PC-9 (cell line): ENCODE results near the gene WDR53. TPM values are rescaled to one million over a fixed set of nuclear protein-coding genes. Genes with fewer than 3 reads are reported as not detected.

Experiments
- BruUV-seq: library from RNA; stranded (reverse); fragments of 400-500 nt; replicated peaks from 2 replicates; lab custom pipeline; 2021; lab: Mats Ljungman, UMichigan
- CTCF ChIA-PET: fragments of 300-600 bp; sonication (Branson Sonifier 250); formaldehyde crosslinking; loops from one replicate; lab custom pipeline; 2022; ENCODE audit warnings: antibody characterized with exemption; lab: Charles Lee
- POLR2A ChIA-PET: fragments of 300-600 bp; sonication (Branson Sonifier 250); formaldehyde crosslinking; loops from one replicate; lab custom pipeline; 2022; ENCODE audit warnings: antibody characterized with exemption; ENCODE audit not compliant: unreplicated experiment; lab: Charles Lee
- DNase-seq, 2 experiments: peaks; one replicate each; pipeline versions ENCODE4 v3.0.0 to v3.0.0-alpha.2; 2015 to 2022; ENCODE audit warnings: mixed read lengths in 1 of 2
- H2AFZ ChIP-seq: fragments of 200-600 bp; sonication (generic); 2 replicates; pipeline ENCODE4 v1.8.1; 2017; ENCODE audit warnings: antibody characterized with exemption
- H3F3A ChIP-seq: fragments of 200-600 bp; sonication (generic); 2 replicates; pipeline ENCODE4 v1.8.1; 2017; ENCODE audit warnings: antibody characterized with exemption, mild to moderate bottlenecking, low read depth; ENCODE audit not compliant: insufficient read depth
- H3K27ac ChIP-seq: fragments of 200-600 bp; sonication (generic); 2 replicates; pipeline ENCODE4 v1.6.1; 2016; ENCODE audit warnings: mixed run types
- H3K27me3 ChIP-seq: fragments of 200-600 bp; sonication (generic); 2 replicates; pipeline ENCODE4 v1.6.1; 2016; ENCODE audit warnings: low read depth, mixed run types; ENCODE audit not compliant: insufficient read depth
- H3K36me3 ChIP-seq: fragments of 200-600 bp; sonication (generic); 2 replicates; pipeline ENCODE4 v1.6.1; 2016; ENCODE audit warnings: low read depth, mixed run types
- H3K4me1 ChIP-seq: fragments of 200-600 bp; sonication (generic); replicated peaks from 2 replicates; pipeline ENCODE4 v1.6.1; 2016; ENCODE audit warnings: mixed run types; ENCODE audit not compliant: insufficient read depth
- H3K4me2 ChIP-seq: fragments of 200-600 bp; sonication (generic); 2 replicates; pipeline ENCODE4 v1.6.1; 2017; ENCODE audit warnings: mixed run types
- H3K4me3 ChIP-seq: fragments of 200-600 bp; sonication (generic); 2 replicates; pipeline ENCODE4 v1.6.1; 2016; ENCODE audit warnings: mixed run types
- H3K79me2 ChIP-seq: fragments of 200-600 bp; sonication (generic); 2 replicates; pipeline ENCODE4 v1.6.1; 2017; ENCODE audit warnings: low read depth, mixed run types
- H3K9me2 ChIP-seq: fragments of 200-600 bp; sonication (generic); 2 replicates; pipeline ENCODE4 v1.8.1; 2017; ENCODE audit warnings: mild to moderate bottlenecking; ENCODE audit not compliant: insufficient read depth
- H3K9me3 ChIP-seq: fragments of 200-600 bp; sonication (generic); 2 replicates; pipeline ENCODE4 v1.8.1; 2016; ENCODE audit warnings: low read depth; ENCODE audit not compliant: insufficient read depth
- H4K20me1 ChIP-seq: fragments of 200-600 bp; sonication (generic); 2 replicates; pipeline ENCODE4 v1.8.1; 2017; ENCODE audit not compliant: insufficient read depth
- EZH2 ChIP-seq: fragments of 200-600 bp; sonication (generic); IDR thresholded peaks from 2 replicates; pipeline ENCODE4 v1.8.0; 2017; ENCODE audit warnings: antibody characterized with exemption, low read depth
- intact Hi-C: fragments of 100-400 bp; cut with micrococcal nuclease; formaldehyde crosslinking; loops from one replicate; pipeline ENCODE4 v1.10.0; 2022; ENCODE audit not compliant: unreplicated experiment
- total RNA-seq: library from RNA; stranded (reverse); gene quantifications from 2 replicates; pipeline ENCODE4 v1.2.3, GENCODE V29; 2021
- TF ChIP-seq, protein P1 (sequence below): fragments of 200-600 bp; sonication (generic); conservative IDR thresholded peaks from 2 replicates; pipeline ENCODE4 v1.6.1; 2017; ENCODE audit warnings: mixed run types, antibody characterized with exemption, mild to moderate bottlenecking, moderate library complexity

Gene WDR53
- total RNA-seq, 1 experiment from 2014 or later: 34.8 TPM

DNA sequence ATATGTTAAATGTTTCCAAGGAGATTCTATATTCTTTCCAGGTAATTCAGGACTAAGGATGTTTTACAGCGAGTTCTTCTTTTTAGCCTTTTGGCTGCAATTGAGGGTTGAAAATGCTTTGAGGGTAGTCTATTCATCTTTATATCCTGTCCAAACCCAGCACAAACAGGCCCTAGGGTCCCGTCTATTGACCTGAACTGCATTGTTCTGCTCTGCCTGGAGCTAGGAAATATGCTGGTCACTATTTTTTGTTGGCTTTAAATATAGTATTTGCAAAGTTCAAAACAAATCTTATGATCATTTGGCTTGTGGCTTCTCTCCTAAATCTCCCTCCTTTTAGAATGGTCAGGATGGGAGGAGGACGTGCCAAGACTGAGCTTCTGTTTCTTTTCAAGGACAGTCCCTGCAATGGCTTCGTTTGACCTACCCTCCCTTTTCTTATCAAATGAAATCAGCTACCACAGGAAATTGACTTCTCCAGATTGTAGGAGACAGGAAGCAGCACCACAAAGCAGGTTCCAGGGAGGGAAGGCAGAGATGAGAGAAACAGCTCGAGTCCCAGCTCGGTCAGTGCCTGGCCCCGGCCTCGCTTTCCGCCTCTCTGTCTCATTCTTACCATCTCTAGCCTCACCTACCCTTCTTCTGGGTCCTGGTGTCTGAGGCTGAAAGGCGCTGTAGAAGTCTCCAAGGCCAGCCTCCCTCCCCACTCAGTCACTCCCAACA, 43.6 kb upstream of the WDR53 start:
- DNase-seq: peak in 1 of 2 experiments; percentile 33
- Histone ChIP-seq H3K9me2 (no peaks in the 10 kb centered on the region), H3K36me3 (no peaks in the 10 kb centered on the region), H3F3A (peaks cover 12% of the 10 kb centered on the region; the same call in 1 of the 2 replicates), H4K20me1 (no peaks in the 10 kb centered on the region), H3K27me3 (no peaks in the 10 kb centered on the region), H3K27ac (no peak overlapping the region), H2AFZ (no peak overlapping the region; the same call in 1 of the 2 replicates), H3K79me2 (no peaks in the 10 kb centered on the region), H3K4me2 (0 out of 2 replicates have a peak overlapping the region, but pooled peaks have one; percentile 24), H3K9me3 (no peaks in the 10 kb centered on the region), H3K4me3 (no peak overlapping the region), H3K4me1 (peaks cover 28% of the 10 kb centered on the region)
- no TSS peak for BruUV-seq
- CTCF ChIA-PET: interaction anchor here (0.9 to 1.3 kb wide), 3 partner anchors 73 to 358 kb away, joined by 3 to 4 read pairs (median 3); no protein-coding TSS in a partner anchor
- TF ChIP-seq EZH2: no peak
- TF ChIP-seq, protein P1, sequence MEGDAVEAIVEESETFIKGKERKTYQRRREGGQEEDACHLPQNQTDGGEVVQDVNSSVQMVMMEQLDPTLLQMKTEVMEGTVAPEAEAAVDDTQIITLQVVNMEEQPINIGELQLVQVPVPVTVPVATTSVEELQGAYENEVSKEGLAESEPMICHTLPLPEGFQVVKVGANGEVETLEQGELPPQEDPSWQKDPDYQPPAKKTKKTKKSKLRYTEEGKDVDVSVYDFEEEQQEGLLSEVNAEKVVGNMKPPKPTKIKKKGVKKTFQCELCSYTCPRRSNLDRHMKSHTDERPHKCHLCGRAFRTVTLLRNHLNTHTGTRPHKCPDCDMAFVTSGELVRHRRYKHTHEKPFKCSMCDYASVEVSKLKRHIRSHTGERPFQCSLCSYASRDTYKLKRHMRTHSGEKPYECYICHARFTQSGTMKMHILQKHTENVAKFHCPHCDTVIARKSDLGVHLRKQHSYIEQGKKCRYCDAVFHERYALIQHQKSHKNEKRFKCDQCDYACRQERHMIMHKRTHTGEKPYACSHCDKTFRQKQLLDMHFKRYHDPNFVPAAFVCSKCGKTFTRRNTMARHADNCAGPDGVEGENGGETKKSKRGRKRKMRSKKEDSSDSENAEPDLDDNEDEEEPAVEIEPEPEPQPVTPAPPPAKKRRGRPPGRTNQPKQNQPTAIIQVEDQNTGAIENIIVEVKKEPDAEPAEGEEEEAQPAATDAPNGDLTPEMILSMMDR: no peak
- intact Hi-C loops: loop anchor here (5.0 kb wide), 1 partner anchor 180 kb away; no protein-coding TSS in a partner anchor
- POLR2A ChIA-PET: interaction anchor here (0.6 to 0.7 kb wide), 2 partner anchors 10 to 107 kb away, joined by 4 read pairs; no protein-coding TSS in a partner anchor

DNA sequence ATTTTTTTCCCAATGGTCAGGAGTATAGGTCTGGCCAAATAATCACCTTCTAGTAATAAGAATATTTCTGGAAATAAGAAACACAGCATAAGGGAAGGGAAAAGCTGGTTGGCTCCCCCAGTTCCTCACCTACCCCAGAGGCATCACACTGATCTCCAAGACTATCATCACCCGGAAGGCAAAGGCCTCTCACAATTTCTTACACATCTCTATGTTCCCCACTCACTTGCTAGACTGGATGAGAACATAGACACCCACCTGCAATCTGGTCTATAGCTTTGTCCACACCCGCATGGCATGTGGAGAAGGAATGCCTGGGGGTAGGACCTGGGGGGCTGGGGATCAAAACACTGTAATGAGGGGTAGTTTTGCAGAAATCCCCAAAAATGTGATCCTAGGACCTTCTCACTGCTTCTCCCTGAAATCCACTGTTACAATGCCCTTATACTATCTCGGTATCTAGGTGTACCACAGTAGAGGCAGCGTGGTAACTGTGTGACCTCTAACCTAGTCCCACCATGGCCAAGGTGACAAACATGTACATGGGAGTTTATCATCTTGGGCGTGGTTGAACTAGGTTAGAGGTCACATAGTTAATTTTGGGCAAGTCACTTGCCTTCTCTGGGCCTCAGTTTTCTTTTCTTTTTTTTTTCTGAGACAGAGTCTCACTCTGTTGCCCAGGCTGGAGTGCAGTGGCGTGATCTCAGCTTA, 41.6 kb upstream of the WDR53 start:
- peaks cover 12% of the 10 kb centered on the region; the same call in 1 of the 2 replicates for H3F3A ChIP-seq
- no peaks in the 10 kb centered on the region for H3K79me2 ChIP-seq
- H3K27ac ChIP-seq: peak overlapping the region; percentile 12
- POLR2A ChIA-PET: interaction anchor here (0.7 kb wide), 1 partner anchor 102 kb away, joined by 4 read pairs; the partner anchor contains the start of genes CEP19 and PIGX
- no TSS peak for BruUV-seq
- H3K9me2 ChIP-seq: no peaks in the 10 kb centered on the region
- TF ChIP-seq, protein P1: no peak
- no peak for TF ChIP-seq EZH2
- H3K4me1 ChIP-seq: peaks cover 28% of the 10 kb centered on the region
- peak in 1 of 2 experiments; percentile 42 for DNase-seq
- H3K9me3 ChIP-seq: no peaks in the 10 kb centered on the region
- no peaks in the 10 kb centered on the region for H4K20me1 ChIP-seq
- H3K36me3 ChIP-seq: no peaks in the 10 kb centered on the region
- H3K4me2 ChIP-seq: peak overlapping the region; percentile 30
- CTCF ChIA-PET: interaction anchor here (0.5 to 2.0 kb wide), 30 partner anchors 18 to 641 kb away, joined by 3 to 15 read pairs (median 4); partner anchors contain the start of genes CEP19, FBXO45, MELTF and NCBP2
- no peaks in the 10 kb centered on the region for H3K27me3 ChIP-seq
- no peak overlapping the region for H3K4me3 ChIP-seq
- no peak overlapping the region for H2AFZ ChIP-seq
- intact Hi-C loops: loop anchor here (1.0 to 10.0 kb wide), 6 partner anchors 73 to 575 kb away; partner anchors contain the start of gene NCBP2

DNA sequence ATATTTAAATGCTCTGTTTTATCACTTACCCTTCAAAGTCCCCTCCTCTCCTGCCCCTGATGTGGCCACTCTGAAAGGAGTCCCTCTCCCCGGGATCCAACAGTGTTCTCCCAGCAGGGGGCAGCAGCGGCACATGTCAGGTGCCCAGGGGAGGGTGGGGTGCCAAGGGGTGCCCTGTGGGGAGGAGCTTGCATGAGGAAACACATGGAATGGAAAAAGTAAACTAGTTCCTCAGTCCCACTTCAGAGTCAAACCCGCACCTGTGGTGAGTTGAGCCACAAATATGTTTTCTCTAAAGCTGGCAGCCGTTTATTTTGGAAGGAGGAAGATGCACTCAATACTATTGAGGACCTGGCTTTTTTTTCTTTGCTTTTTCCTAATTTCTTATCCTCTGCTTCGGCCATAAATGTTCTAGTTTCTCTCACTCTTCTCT, 41.0 kb upstream of the WDR53 start:
- Histone ChIP-seq H4K20me1 (no peaks in the 10 kb centered on the region), H3K9me3 (no peaks in the 10 kb centered on the region), H3K4me1 (peaks cover 28% of the 10 kb centered on the region), H3K4me3 (no peak overlapping the region), H3K27ac (peak overlapping the region; percentile 12), H3K27me3 (no peaks in the 10 kb centered on the region), H3K79me2 (no peaks in the 10 kb centered on the region), H3K9me2 (no peaks in the 10 kb centered on the region), H3F3A (peaks cover 12% of the 10 kb centered on the region; the same call in 1 of the 2 replicates), H3K36me3 (no peaks in the 10 kb centered on the region), H3K4me2 (peak overlapping the region; percentile 30), H2AFZ (no peak overlapping the region)
- no TSS peak for BruUV-seq
- TF ChIP-seq, protein P1: peak; percentile 100
- TF ChIP-seq EZH2: no peak
- intact Hi-C loops: loop anchor here (1.0 to 10.0 kb wide), 5 partner anchors 72 to 575 kb away; partner anchors contain the start of gene NCBP2
- CTCF ChIA-PET: interaction anchor here (0.5 to 2.0 kb wide), 30 partner anchors 17 to 1840 kb away, joined by 3 to 15 read pairs (median 4); partner anchors contain the start of genes CEP19, FBXO45, MELTF and NCBP2
- POLR2A ChIA-PET: interaction anchor here (0.7 kb wide), 2 partner anchors 103 to 259 kb away, joined by 3 to 4 read pairs; partner anchors contain the start of genes CEP19, PIGX and SENP5
- DNase-seq: peak; percentile 86 to 93
